GM12878 (cell line): ENCODE data around the gene NEK11. TPM values are rescaled to one million over a fixed set of nuclear protein-coding genes. Genes with fewer than 3 reads are reported as not detected.

Experiments used
- ATAC-seq: fragments of 200-7000 bp; cut with Tn5 transposase; 3 replicates; pipeline ENCODE4 v1.9.1; 2020; ENCODE audit warnings: mild to moderate bottlenecking, moderate library complexity
- BruUV-seq: library from RNA; stranded (reverse); fragments of 400-500 nt; replicated peaks from 2 replicates; lab custom pipeline; 2021; lab: Mats Ljungman, UMichigan
- CTCF ChIA-PET: fragments of 300-600 bp; sonication (Branson Sonifier 250); formaldehyde crosslinking; extraction: SDS; loops from one replicate; lab custom pipeline; 2021; ENCODE audit warnings: inconsistent platforms; lab: Yijun Ruan, JAX
- POLR2A ChIA-PET: fragments of 350-600 bp; formaldehyde crosslinking; extraction: SDS; loops from one replicate; lab custom pipeline; 2021; ENCODE audit warnings: inconsistent platforms; lab: Charles Lee
- RAD21 ChIA-PET: fragments of 300-600 bp; sonication (Branson Sonifier 250); formaldehyde crosslinking; loops from one replicate; lab custom pipeline; 2023; ENCODE audit warnings: antibody characterized with exemption; ENCODE audit not compliant: unreplicated experiment; lab: Charles Lee
- SMC1A ChIA-PET: fragments of 300-600 bp; sonication (Branson Sonifier 250); formaldehyde crosslinking; loops from one replicate; lab custom pipeline; 2023; ENCODE audit not compliant: unreplicated experiment, uncharacterized antibody; lab: Charles Lee
- DNase-seq: peaks from one replicate; pipeline ENCODE4 v3.0.0-alpha.2; 2011; ENCODE audit warnings: low read depth, low spot score
- FAIRE-seq: peaks from 3 replicates; lab custom pipeline; 2011; peaks lifted over from hg19 to GRCh38; lab: Jason Lieb, UNC
- H2AFZ ChIP-seq: 2 replicates; pipeline ENCODE4 v1.6.0; 2011; ENCODE audit warnings: low read depth, low read length, control low read depth; ENCODE audit not compliant: control insufficient read depth
- H3K27ac ChIP-seq: 2 replicates; pipeline ENCODE4 v1.5.1; 2011; ENCODE audit warnings: control low read depth; ENCODE audit not compliant: control insufficient read depth, insufficient read depth
- H3K27me3 ChIP-seq, 2 experiments: replicated peaks in 1 of 2; 2 replicates each; pipeline versions ENCODE4 v1.6.0 to v1.6.1; 2011; ENCODE audit warnings: low read length in 1 of 2; ENCODE audit not compliant: control insufficient read depth in 2 of 2, insufficient read depth in 2 of 2
- H3K36me3 ChIP-seq, 2 experiments: 2 replicates each; pipeline ENCODE4 v1.5.1; 2011; ENCODE audit warnings: low read length in 1 of 2; ENCODE audit not compliant: control insufficient read depth in 2 of 2, insufficient read depth in 2 of 2
- H3K4me1 ChIP-seq: 2 replicates; pipeline ENCODE4 v1.6.1; 2011; ENCODE audit warnings: mild to moderate bottlenecking, low read length, moderate library complexity, mixed read lengths; ENCODE audit not compliant: control insufficient read depth, insufficient read depth
- H3K4me2 ChIP-seq: 2 replicates; pipeline ENCODE4 v1.6.0; 2011; ENCODE audit warnings: control low read depth; ENCODE audit not compliant: control insufficient read depth, insufficient read depth
- H3K4me3 ChIP-seq: fragments of 200-600 bp; sonication (generic); 2 replicates; pipeline ENCODE4 v1.5.1; 2016
- H3K79me2 ChIP-seq: 2 replicates; pipeline ENCODE4 v1.6.0; 2011; ENCODE audit warnings: low read length; ENCODE audit not compliant: control insufficient read depth, insufficient read depth
- H3K9ac ChIP-seq: 2 replicates; pipeline ENCODE4 v1.8.0; 2011; ENCODE audit warnings: low read length, control low read depth, mixed read lengths; ENCODE audit not compliant: control insufficient read depth, insufficient read depth
- H3K9me3 ChIP-seq: replicated peaks from 3 replicates; pipeline ENCODE4 v1.5.1; 2011; ENCODE audit warnings: mild to moderate bottlenecking, low read length; ENCODE audit not compliant: control insufficient read depth, insufficient read depth
- H4K20me1 ChIP-seq: 2 replicates; pipeline ENCODE4 v1.6.0; 2011; ENCODE audit not compliant: control insufficient read depth, insufficient read depth
- CUX1 ChIP-seq: IDR thresholded peaks from 2 replicates; pipeline ENCODE4 v1.6.1; 2012; ENCODE audit warnings: improper control_type of control experiment, low read depth, low read length; ENCODE audit not compliant: insufficient replicate concordance
- ETV6 ChIP-seq, 2 experiments: fragments of 450-650 bp in 1 of 2; IDR thresholded peaks in 1 of 2; conservative IDR thresholded peaks in 1 of 2; 2 replicates each; pipeline ENCODE4 v1.6.1; 2014; ENCODE audit warnings: antibody characterized with exemption in 1 of 2, borderline replicate concordance in 1 of 2, low read depth in 1 of 2, mild to moderate bottlenecking in 1 of 2, moderate library complexity in 1 of 2
- EZH2 ChIP-seq: IDR thresholded peaks from 2 replicates; pipeline ENCODE4 v1.6.1; 2012; ENCODE audit warnings: low read depth, mild to moderate bottlenecking, control low read depth, inconsistent platforms, low read length, borderline replicate concordance; ENCODE audit not compliant: control insufficient read depth
- HDGF ChIP-seq: fragments of 450-650 bp; IDR thresholded peaks from 2 replicates; pipeline ENCODE4 v1.6.1; 2016; ENCODE audit warnings: antibody characterized with exemption
- IKZF2 ChIP-seq, 2 experiments: fragments of 450-650 bp; IDR thresholded peaks; 2 replicates each; pipeline ENCODE4 v1.6.1; 2017; ENCODE audit warnings: mild to moderate bottlenecking in 2 of 2, moderate library complexity in 2 of 2
- IRF3 ChIP-seq: fragments of 450-650 bp; IDR thresholded peaks from 2 replicates; pipeline ENCODE4 v1.6.1; 2014; ENCODE audit warnings: mild to moderate bottlenecking
- JUND ChIP-seq: IDR thresholded peaks from 2 replicates; pipeline ENCODE4 v1.6.1; 2012; ENCODE audit warnings: low read depth, mild to moderate bottlenecking, low read length, improper control_type of control experiment, moderate library complexity
- KLF5 ChIP-seq: fragments of 450-650 bp; IDR thresholded peaks from 2 replicates; pipeline ENCODE4 v1.6.1; 2014; ENCODE audit warnings: mild to moderate bottlenecking; ENCODE audit not compliant: partially characterized antibody
- MEF2B ChIP-seq: fragments of 450-650 bp; IDR thresholded peaks from 2 replicates; pipeline ENCODE4 v1.6.1; 2018; ENCODE audit warnings: mild to moderate bottlenecking, moderate library complexity; ENCODE audit not compliant: partially characterized antibody, poor library complexity, severe bottlenecking
- NBN ChIP-seq: fragments of 450-650 bp; IDR thresholded peaks from 2 replicates; pipeline ENCODE4 v1.6.1; 2016
- NKRF ChIP-seq: fragments of 450-650 bp; conservative IDR thresholded peaks from 2 replicates; pipeline ENCODE4 v1.6.1; 2017; ENCODE audit warnings: mild to moderate bottlenecking, moderate library complexity
- POLR2AphosphoS2 ChIP-seq: IDR thresholded peaks from 2 replicates; pipeline ENCODE4 v1.6.1; 2011; ENCODE audit warnings: low read depth, mild to moderate bottlenecking, low read length, improper control_type of control experiment, moderate library complexity
- SMC3 ChIP-seq: IDR thresholded peaks from 2 replicates; pipeline ENCODE4 v1.6.1; 2011; ENCODE audit warnings: low read length, improper control_type of control experiment, borderline replicate concordance
- YY1 ChIP-seq: IDR thresholded peaks from 2 replicates; pipeline ENCODE4 v1.6.1; 2011; ENCODE audit warnings: low read depth, mild to moderate bottlenecking, low read length
- WGBS: methylation state at CpG from one replicate; pipeline ENCODE4 v1.1.6; 2016; ENCODE audit warnings: low lambda C conversion rate; ENCODE audit not compliant: insufficient replicate concordance, insufficient coverage; ENCODE audit errors: missing lambda C conversion rate; 5-methylcytosine and 5-hydroxymethylcytosine counted together
- in situ Hi-C: fragments of 300-500 bp; cut with MboI; formaldehyde crosslinking; loops from 9 replicates; pipeline ENCODE4 v1.14.3; 2018; ENCODE audit warnings: mixed read lengths
- intact Hi-C: fragments of 100-400 bp; cut with micrococcal nuclease; formaldehyde crosslinking; loops from one replicate; pipeline ENCODE4 v1.14.2; 2022; ENCODE audit not compliant: unreplicated experiment
- polyA plus RNA-seq, 11 experiments: library from polyadenylated mRNA; depleted of rRNA in 4 of 11; unstranded in 6 of 11; stranded (reverse) in 5 of 11; fragments of >200 nt; fragmentation: Nextera tagmentation in 4 of 11; fragmentation: Illumina TruSeq in 1 of 11; extraction: Ambion mirVana in 4 of 11; extraction: Trizol in 1 of 11; gene quantifications; 1 replicate in 1 of 11; 2 replicates in 10 of 11; pipeline versions ENCODE4 v1.2.1 to v1.2.3, GENCODE V29; 2011 to 2016; ENCODE audit warnings: inconsistent platforms in 2 of 11, missing spikeins in 2 of 11, low read depth in 1 of 11
- total RNA-seq, 4 experiments: library from RNA; depleted of rRNA in 3 of 4; stranded (reverse); fragments of >200 nt in 3 of 4; fragmentation: Illumina TruSeq in 1 of 4; extraction: Trizol in 1 of 4; gene quantifications; 2 replicates each; pipeline versions ENCODE4 v1.2.1 to v1.2.3, GENCODE V29; 2013 to 2021

The NEK11 gene
- total and polyA plus RNA-seq, 10 of the 15 experiments (the other 5 are each of a cell fraction or from before 2014, with no cell fraction given): 0.05 to 0.94 (median 0.36) TPM; not detected in 1

- no peaks in the 10 kb centered on the region for H3K36me3 ChIP-seq
- no peak overlapping the region for H2AFZ ChIP-seq
- ATAC-seq: no peak
- H3K9ac ChIP-seq: no peak overlapping the region
- no peaks in the 10 kb centered on the region for H3K4me1 ChIP-seq
- ChIA-PET SMC1A (interaction anchor here (0.6 kb wide), 1 partner anchor 442 kb away, joined by 3 read pairs; no protein-coding TSS in a partner anchor), CTCF (interaction anchor here (0.7 kb wide), 1 partner anchor 13 kb away, joined by 3 read pairs; no protein-coding TSS in a partner anchor), POLR2A (no interaction called here), RAD21 (no interaction called here)
- no peak for FAIRE-seq
- in situ Hi-C loops (no loop called here), intact Hi-C loops (no loop called here)
- no peak for DNase-seq
- no peaks in the 10 kb centered on the region for H3K9me3 ChIP-seq
- no peak overlapping the region for H3K27ac ChIP-seq
- H3K4me2 ChIP-seq: no peak overlapping the region
- no peaks in the 10 kb centered on the region; a peak in 1 of 4 replicates for H3K27me3 ChIP-seq
- no peaks in the 10 kb centered on the region for H3K79me2 ChIP-seq
- no peaks in the 10 kb centered on the region for H4K20me1 ChIP-seq
- BruUV-seq: no TSS peak
- no peak overlapping the region for H3K4me3 ChIP-seq
- WGBS: 8% methylated on average over 3 of the region's 3 CpGs
- TF ChIP-seq NBN (no peak), POLR2AphosphoS2 (no peak), HDGF (no peak), YY1 (no peak), SMC3 (no peak), JUND (no peak), ETV6 (conservative IDR thresholded peaks at IDR 0.05 in 1 of 2, IDR thresholded peaks at IDR 0.05 in 1 of 2; ENCODE audit: borderline replicate concordance in 1 of 2, low read depth in 1 of 2) (no peak), IKZF2 (IDR thresholded peaks at IDR 0.05) (no peak), KLF5 (no peak), CUX1 (no peak), EZH2 (no peak), NKRF (no peak), IRF3 (no peak), MEF2B (no peak)
These were observed 258.8 kb downstream of the NEK11 start for GRCh38 chr3:131285456-131285855.
